ENCODE data around the gene TTC28. TPM values are rescaled to one million over a fixed set of nuclear protein-coding genes. Genes with fewer than 3 reads are reported as not detected.

TTC28 gene
- total and polyA plus RNA-seq, 2 donors (not counting 1 experiment from before 2014, with no cell fraction given): 8.2 to 31.4 TPM

DNA sequence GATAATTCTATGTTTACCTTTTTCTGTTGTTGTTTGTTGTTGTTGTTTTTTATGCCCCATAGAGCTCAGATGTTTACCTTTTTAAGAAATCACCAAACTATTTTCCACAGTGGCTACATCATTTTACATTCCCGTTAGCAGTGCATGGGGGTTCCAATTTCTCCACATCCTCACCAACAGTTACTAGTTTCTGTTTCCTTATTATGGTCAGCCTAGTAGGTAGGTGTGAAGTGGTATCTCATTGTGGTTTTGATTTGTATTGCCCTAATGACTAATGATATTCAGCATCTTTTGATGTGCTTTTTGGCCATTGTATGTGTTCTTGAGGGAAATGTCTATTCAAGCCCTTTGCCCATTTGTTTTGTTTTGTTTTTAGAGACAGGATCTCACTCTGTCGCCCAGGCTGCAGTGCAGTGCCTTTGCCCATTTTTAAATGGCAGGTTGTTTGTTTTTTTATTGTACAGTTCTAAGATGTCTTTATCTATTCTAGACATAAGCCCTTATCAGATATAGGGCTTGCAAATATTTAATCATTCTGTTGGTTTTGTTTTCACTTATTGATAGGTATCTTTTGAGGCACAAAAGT lies 34.5 kb upstream of the TTC28 start:
- Histone ChIP-seq H3K36me3 (ENCODE audit: control insufficient read depth, insufficient read depth, low read length) (no peaks in the 10 kb centered on the region), H2AFZ (ENCODE audit: low read length) (no peak overlapping the region), H3K27me3 (ENCODE audit: control insufficient read depth, insufficient read depth, low read length) (no peaks in the 10 kb centered on the region), H4K20me1 (ENCODE audit: control insufficient read depth, extremely low read depth, insufficient read depth, low read length) (no peaks in the 10 kb centered on the region), H3K9ac (ENCODE audit: insufficient read depth, low read length) (no peak overlapping the region), H3K27ac (ENCODE audit: insufficient read depth, low read length) (no peak overlapping the region), H3K9me3 (ENCODE audit: control insufficient read depth, insufficient read depth, low read depth, low read length) (no peaks in the 10 kb centered on the region), H3K4me2 (ENCODE audit: extremely low read depth, insufficient read depth, low read length) (no peak overlapping the region), H3K79me2 (ENCODE audit: control insufficient read depth, insufficient read depth, low read length) (no peaks in the 10 kb centered on the region), H3K4me1 (ENCODE audit: control insufficient read depth, extremely low read depth, insufficient read depth, low read length) (peaks cover 14% of the 10 kb centered on the region), H3K4me3 (replicated peaks in 1 of 4; ENCODE audit: control extremely low read depth in 1 of 4, insufficient read depth in 1 of 4, low read depth in 3 of 4, low read length in 4 of 4) (no peak overlapping the region)
- DNase-seq (ENCODE audit: low read depth in 2 of 2): peak in 1 of 2 donors; percentile 23
- TF ChIP-seq, protein P1, sequence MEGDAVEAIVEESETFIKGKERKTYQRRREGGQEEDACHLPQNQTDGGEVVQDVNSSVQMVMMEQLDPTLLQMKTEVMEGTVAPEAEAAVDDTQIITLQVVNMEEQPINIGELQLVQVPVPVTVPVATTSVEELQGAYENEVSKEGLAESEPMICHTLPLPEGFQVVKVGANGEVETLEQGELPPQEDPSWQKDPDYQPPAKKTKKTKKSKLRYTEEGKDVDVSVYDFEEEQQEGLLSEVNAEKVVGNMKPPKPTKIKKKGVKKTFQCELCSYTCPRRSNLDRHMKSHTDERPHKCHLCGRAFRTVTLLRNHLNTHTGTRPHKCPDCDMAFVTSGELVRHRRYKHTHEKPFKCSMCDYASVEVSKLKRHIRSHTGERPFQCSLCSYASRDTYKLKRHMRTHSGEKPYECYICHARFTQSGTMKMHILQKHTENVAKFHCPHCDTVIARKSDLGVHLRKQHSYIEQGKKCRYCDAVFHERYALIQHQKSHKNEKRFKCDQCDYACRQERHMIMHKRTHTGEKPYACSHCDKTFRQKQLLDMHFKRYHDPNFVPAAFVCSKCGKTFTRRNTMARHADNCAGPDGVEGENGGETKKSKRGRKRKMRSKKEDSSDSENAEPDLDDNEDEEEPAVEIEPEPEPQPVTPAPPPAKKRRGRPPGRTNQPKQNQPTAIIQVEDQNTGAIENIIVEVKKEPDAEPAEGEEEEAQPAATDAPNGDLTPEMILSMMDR (conservative IDR thresholded peaks at IDR 0.05 in 1 of 2, IDR thresholded peaks at IDR 0.05 in 1 of 2; ENCODE audit: low read depth in 1 of 2, low read length in 2 of 2): no peak
- TF ChIP-seq EZH2 (IDR thresholded peaks at IDR 0.05; ENCODE audit: low read length, missing control alignments): no peak

DNA sequence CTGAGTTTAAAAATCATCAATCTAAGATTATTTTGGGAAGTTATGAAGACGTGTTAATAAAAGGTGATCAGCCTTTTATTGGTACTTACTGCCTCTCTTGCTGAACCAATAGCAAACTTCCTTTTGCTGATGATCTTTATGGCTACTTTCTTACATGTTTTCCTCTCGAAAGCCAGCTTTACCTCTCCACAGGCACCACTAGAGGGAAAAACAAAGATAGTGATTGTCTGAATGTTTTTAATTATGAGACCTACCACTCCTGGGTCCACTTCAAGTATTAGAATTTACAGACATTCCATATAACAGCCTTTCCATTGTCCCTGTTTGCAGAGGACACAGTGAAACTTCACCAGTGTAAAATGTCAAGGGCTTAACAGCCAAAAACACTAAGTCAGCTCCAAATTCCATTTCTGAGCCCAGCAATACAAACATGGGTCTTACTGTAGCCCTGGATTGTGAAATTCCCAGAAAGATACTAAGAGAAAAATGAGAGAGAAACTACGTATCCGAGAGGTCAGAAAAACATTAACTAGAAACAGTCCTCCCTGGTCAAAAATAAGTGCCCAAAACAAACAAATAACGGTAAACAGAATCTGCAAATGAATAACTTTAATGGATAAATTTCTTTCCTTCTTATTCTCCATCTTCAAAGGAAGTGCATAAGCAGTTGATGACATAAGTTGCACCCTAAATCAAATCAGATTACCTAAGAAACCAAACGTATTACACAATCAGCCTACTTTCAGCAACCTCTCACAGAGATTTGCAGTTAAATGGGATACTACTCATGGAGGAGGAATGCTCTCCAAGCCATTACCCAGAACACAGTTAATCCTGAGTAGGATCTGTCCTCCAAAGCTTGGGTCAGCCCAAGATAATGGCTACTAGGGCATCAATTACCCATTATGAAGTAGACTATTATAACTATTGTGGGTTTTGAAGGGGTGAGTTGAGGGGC lies 32.5 kb upstream of the TTC28 start:
- no peak overlapping the region for H2AFZ ChIP-seq (ENCODE audit: low read length)
- no peak overlapping the region for H3K9ac ChIP-seq (ENCODE audit: insufficient read depth, low read length)
- H3K27me3 ChIP-seq (ENCODE audit: control insufficient read depth, insufficient read depth, low read length): no peaks in the 10 kb centered on the region
- peak overlapping the region; percentile 59 for H3K4me2 ChIP-seq (ENCODE audit: extremely low read depth, insufficient read depth, low read length)
- H3K27ac ChIP-seq (ENCODE audit: insufficient read depth, low read length): peak overlapping the region; percentile 80
- no peaks in the 10 kb centered on the region for H4K20me1 ChIP-seq (ENCODE audit: control insufficient read depth, extremely low read depth, insufficient read depth, low read length)
- peak overlapping the region in 2 of 4 experiments; percentile 20 to 31 for H3K4me3 ChIP-seq (replicated peaks in 1 of 4; ENCODE audit: control extremely low read depth in 1 of 4, insufficient read depth in 1 of 4, low read depth in 3 of 4, low read length in 4 of 4)
- no peak for TF ChIP-seq EZH2 (IDR thresholded peaks at IDR 0.05; ENCODE audit: low read length, missing control alignments)
- TF ChIP-seq, protein P1 (conservative IDR thresholded peaks at IDR 0.05 in 1 of 2, IDR thresholded peaks at IDR 0.05 in 1 of 2; ENCODE audit: low read depth in 1 of 2, low read length in 2 of 2): peak; percentile 9 to 29
- H3K9me3 ChIP-seq (ENCODE audit: control insufficient read depth, insufficient read depth, low read depth, low read length): no peaks in the 10 kb centered on the region
- peaks cover 14% of the 10 kb centered on the region for H3K4me1 ChIP-seq (ENCODE audit: control insufficient read depth, extremely low read depth, insufficient read depth, low read length)
- no peaks in the 10 kb centered on the region for H3K36me3 ChIP-seq (ENCODE audit: control insufficient read depth, insufficient read depth, low read length)
- H3K79me2 ChIP-seq (ENCODE audit: control insufficient read depth, insufficient read depth, low read length): no peaks in the 10 kb centered on the region
- peak; percentile 96 to 98 for DNase-seq (ENCODE audit: low read depth in 2 of 2)

DNA sequence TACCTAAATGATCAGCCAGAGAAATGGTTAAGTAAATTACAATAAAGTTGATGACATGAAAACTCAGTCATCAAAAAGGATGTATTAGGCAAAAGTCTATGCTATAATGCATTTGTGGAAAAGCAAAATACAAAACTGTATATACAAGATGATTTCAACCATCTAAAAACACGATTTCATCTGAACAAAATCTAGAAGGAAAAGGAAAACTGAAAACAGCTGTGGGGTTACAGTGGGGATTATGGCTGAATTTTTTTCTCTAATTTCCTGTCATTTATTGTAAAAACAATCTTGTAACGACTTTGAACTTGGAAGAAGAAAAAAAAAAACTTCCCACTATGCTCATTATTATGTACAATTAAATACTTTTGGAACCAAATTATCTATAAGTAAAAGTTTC lies 31.7 kb upstream of the TTC28 start:
- peak overlapping the region; percentile 59 for H3K4me2 ChIP-seq (ENCODE audit: extremely low read depth, insufficient read depth, low read length)
- TF ChIP-seq, protein P1 (conservative IDR thresholded peaks at IDR 0.05 in 1 of 2, IDR thresholded peaks at IDR 0.05 in 1 of 2; ENCODE audit: low read depth in 1 of 2, low read length in 2 of 2): no peak
- no peak for TF ChIP-seq EZH2 (IDR thresholded peaks at IDR 0.05; ENCODE audit: low read length, missing control alignments)
- peaks cover 14% of the 10 kb centered on the region for H3K4me1 ChIP-seq (ENCODE audit: control insufficient read depth, extremely low read depth, insufficient read depth, low read length)
- DNase-seq (ENCODE audit: low read depth in 2 of 2): no peak
- no peaks in the 10 kb centered on the region for H3K9me3 ChIP-seq (ENCODE audit: control insufficient read depth, insufficient read depth, low read depth, low read length)
- H4K20me1 ChIP-seq (ENCODE audit: control insufficient read depth, extremely low read depth, insufficient read depth, low read length): no peaks in the 10 kb centered on the region
- H3K36me3 ChIP-seq (ENCODE audit: control insufficient read depth, insufficient read depth, low read length): no peaks in the 10 kb centered on the region
- no peaks in the 10 kb centered on the region for H3K79me2 ChIP-seq (ENCODE audit: control insufficient read depth, insufficient read depth, low read length)
- H3K4me3 ChIP-seq (replicated peaks in 1 of 4; ENCODE audit: control extremely low read depth in 1 of 4, insufficient read depth in 1 of 4, low read depth in 3 of 4, low read length in 4 of 4): peak overlapping the region in 1 of 4 experiments; percentile 5
- H3K27me3 ChIP-seq (ENCODE audit: control insufficient read depth, insufficient read depth, low read length): no peaks in the 10 kb centered on the region
- H2AFZ ChIP-seq (ENCODE audit: low read length): no peak overlapping the region
- H3K27ac ChIP-seq (ENCODE audit: insufficient read depth, low read length): peak overlapping the region; percentile 80
- no peak overlapping the region for H3K9ac ChIP-seq (ENCODE audit: insufficient read depth, low read length)
